HCT116 (cell line): ENCODE data around the gene HOXB8. TPM values are rescaled to one million over a fixed set of nuclear protein-coding genes. Genes with fewer than 3 reads are reported as not detected.

ENCODE experiments used
- ATAC-seq: fragments of 200-7000 bp; cut with Tn5 transposase; 2 replicates; pipeline ENCODE4 v1.9.1; 2020; ENCODE audit warnings: mild to moderate bottlenecking, moderate library complexity
- BruUV-seq: library from RNA; stranded (reverse); fragments of 400-500 nt; replicated peaks from 2 replicates; lab custom pipeline; 2021; lab: Mats Ljungman, UMichigan
- CTCF ChIA-PET: fragments of 300-600 bp; sonication (Branson Sonifier 250); formaldehyde crosslinking; loops from one replicate; lab custom pipeline; 2021; ENCODE audit warnings: antibody characterized with exemption; lab: Charles Lee
- POLR2A ChIA-PET: fragments of 300-600, 350-600 bp; sonication (Branson Sonifier 250); formaldehyde crosslinking; loops from one replicate; lab custom pipeline; 2021; ENCODE audit warnings: antibody characterized with exemption; lab: Charles Lee
- RAD21 ChIA-PET, 2 experiments: fragments of 300-600 bp; sonication (Branson Sonifier 250); formaldehyde crosslinking; loops; one replicate each; lab custom pipeline; 2023; ENCODE audit warnings: low total read pairs in 2 of 2; ENCODE audit not compliant: uncharacterized antibody in 2 of 2, unreplicated experiment in 2 of 2, low non-redundant PET in 1 of 2; lab: Charles Lee
- DNase-seq: peaks from one replicate; pipeline ENCODE4 v3.0.0-alpha.2; 2010; ENCODE audit warnings: low read depth, low spot score
- H2AFZ ChIP-seq: fragments of 200-600 bp; shearing (Covaris generic), sonication (generic); 2 replicates; pipeline ENCODE4 v1.6.1; 2017; ENCODE audit warnings: low read depth, mixed run types, mixed read lengths, antibody characterized with exemption, low read length; ENCODE audit not compliant: poor library complexity, severe bottlenecking
- H3K27ac ChIP-seq: 2 replicates; pipeline ENCODE4 v1.5.1; 2012; ENCODE audit warnings: low read depth, low read length
- H3K27me3 ChIP-seq: fragments of 200-600 bp; sonication (generic); 2 replicates; pipeline ENCODE4 v1.6.1; 2016; ENCODE audit warnings: mixed run types, low read length, mixed read lengths; ENCODE audit not compliant: insufficient read depth
- H3K36me3 ChIP-seq, 2 experiments: fragments of 200-500 bp in 1 of 2; fragments of 200-600 bp in 1 of 2; sonication (Bioruptor generic) in 1 of 2; sonication (generic) in 1 of 2; 2 replicates each; pipeline versions ENCODE4 v1.5.1 to v1.6.1; 2014 to 2016; ENCODE audit warnings: low read length in 2 of 2, inconsistent platforms in 1 of 2, mixed read lengths in 1 of 2, mixed run types in 1 of 2; ENCODE audit not compliant: insufficient read depth in 2 of 2, control insufficient read depth in 1 of 2
- H3K4me1 ChIP-seq, 2 experiments: fragments of 200-600 bp in 1 of 2; sonication (generic) in 1 of 2; 2 replicates each; pipeline versions ENCODE4 v1.5.1 to v1.6.1; 2012 to 2017; ENCODE audit warnings: low read length in 2 of 2, inconsistent platforms in 1 of 2, mild to moderate bottlenecking in 1 of 2, mixed read lengths in 1 of 2, mixed run types in 1 of 2, moderate library complexity in 1 of 2; ENCODE audit not compliant: insufficient read depth in 2 of 2, control insufficient read depth in 1 of 2
- H3K4me2 ChIP-seq: fragments of 200-600 bp; sonication (generic); 2 replicates; pipeline ENCODE4 v1.6.1; 2017; ENCODE audit warnings: mixed run types, low read length, mixed read lengths
- H3K4me3 ChIP-seq, 2 experiments: fragments of 200-600 bp in 1 of 2; sonication (generic) in 1 of 2; replicated peaks in 1 of 2; 2 replicates each; pipeline ENCODE4 v1.5.1; 2011 to 2016; ENCODE audit warnings: low read length in 2 of 2, control low read depth in 1 of 2, low read depth in 1 of 2, mild to moderate bottlenecking in 1 of 2, mixed read lengths in 1 of 2, mixed run types in 1 of 2
- H3K79me2 ChIP-seq: fragments of 200-600 bp; sonication (generic); 2 replicates; pipeline ENCODE4 v1.6.1; 2017; ENCODE audit warnings: mild to moderate bottlenecking, mixed run types, low read length, moderate library complexity, mixed read lengths; ENCODE audit not compliant: insufficient read depth
- H3K9ac ChIP-seq: fragments of 200-600 bp; sonication (generic); 2 replicates; pipeline ENCODE4 v1.6.1; 2016; ENCODE audit warnings: low read length, mixed read lengths
- H3K9me2 ChIP-seq: fragments of 200-600 bp; sonication (generic), shearing (Covaris generic); 2 replicates; pipeline ENCODE4 v1.6.1; 2017; ENCODE audit warnings: mixed run types, mild to moderate bottlenecking, moderate library complexity; ENCODE audit not compliant: insufficient read depth
- H3K9me3 ChIP-seq, 2 experiments: fragments of 200-500 bp in 1 of 2; fragments of 200-600 bp in 1 of 2; sonication (Bioruptor generic) in 1 of 2; sonication (generic) in 1 of 2; 2 replicates each; pipeline ENCODE4 v1.6.1; 2014 to 2017; ENCODE audit warnings: low read length in 2 of 2, mixed read lengths in 2 of 2, inconsistent platforms in 1 of 2, low read depth in 1 of 2, mild to moderate bottlenecking in 1 of 2, mixed run types in 1 of 2, moderate library complexity in 1 of 2; ENCODE audit not compliant: control insufficient read depth in 1 of 2, insufficient read depth in 1 of 2
- H4K20me1 ChIP-seq: fragments of 200-600 bp; sonication (generic), shearing (Covaris generic); 2 replicates; pipeline ENCODE4 v1.6.1; 2017; ENCODE audit warnings: mixed run types, mild to moderate bottlenecking, moderate library complexity; ENCODE audit not compliant: insufficient read depth
- CBX3 ChIP-seq: IDR thresholded peaks from 2 replicates; pipeline ENCODE4 v1.6.1; 2012; ENCODE audit warnings: low read depth
- EZH2 ChIP-seq: fragments of 200-600 bp; sonication (generic); IDR thresholded peaks from 2 replicates; pipeline ENCODE4 v1.6.1; 2017; ENCODE audit warnings: antibody characterized with exemption, mixed run types
- POLR2AphosphoS5 ChIP-seq: IDR thresholded peaks from 2 replicates; pipeline ENCODE4 v1.6.1; 2011; ENCODE audit warnings: mild to moderate bottlenecking, low read depth, low read length, moderate library complexity
- SIN3A ChIP-seq: IDR thresholded peaks from 2 replicates; pipeline ENCODE4 v1.6.1; 2012; ENCODE audit warnings: low read depth
- intact Hi-C: fragments of 100-400 bp; cut with micrococcal nuclease; formaldehyde crosslinking; loops from 2 replicates; pipeline ENCODE4 v1.10.0; 2022
- total RNA-seq: library from RNA; stranded (reverse); gene quantifications from one replicate; pipeline ENCODE4 v1.2.1, GENCODE V29; 2021; ENCODE audit not compliant: unreplicated experiment
- TF ChIP-seq, protein P1 (sequence below): IDR thresholded peaks from 2 replicates; pipeline ENCODE4 v1.6.1; 2011; ENCODE audit warnings: mild to moderate bottlenecking, low read length, moderate library complexity; ENCODE audit not compliant: insufficient replicate concordance; ENCODE audit errors: extremely low read depth
- TF ChIP-seq, protein P2 (sequence below): IDR thresholded peaks from 2 replicates; pipeline ENCODE4 v1.6.1; 2012

HOXB8 gene
- total RNA-seq, 1 experiment from 2014 or later: 44.7 TPM

DNA sequence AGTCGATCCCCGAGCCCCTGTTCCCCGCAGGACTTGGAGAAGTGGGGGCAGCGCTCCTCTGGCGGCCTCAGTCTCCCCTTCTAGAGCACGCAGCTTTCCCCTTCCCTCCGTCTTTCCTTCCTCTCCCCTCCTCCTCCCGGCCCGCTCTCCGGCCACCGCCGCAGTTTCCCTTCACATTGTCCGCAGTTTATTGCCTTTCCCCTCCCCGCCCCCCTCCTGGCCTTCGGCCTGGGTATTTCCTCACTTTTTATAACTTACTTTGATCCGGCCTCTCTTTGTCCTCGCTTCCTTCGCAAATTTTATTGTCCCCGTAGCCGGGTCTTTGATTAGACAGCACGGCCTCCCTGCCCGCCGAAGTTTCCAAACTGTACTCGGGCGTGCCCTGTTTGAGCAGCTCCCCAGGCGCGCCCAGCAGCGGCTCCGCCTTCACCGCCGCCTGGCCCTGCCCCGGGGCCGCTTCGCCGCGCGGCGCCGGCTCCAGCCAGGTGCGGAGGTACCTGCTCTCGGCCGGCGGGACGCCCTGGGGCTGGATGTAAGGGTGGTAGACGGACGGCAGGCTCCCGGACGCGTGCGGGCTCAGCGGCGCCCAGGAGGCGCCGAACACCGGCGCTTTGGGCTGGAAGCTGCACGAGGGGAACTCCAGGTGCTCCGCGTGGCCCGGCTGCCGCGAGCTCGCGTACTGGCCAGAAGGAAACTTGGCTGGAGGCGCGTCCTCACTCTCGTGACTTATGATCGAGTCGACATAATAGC lies 10.6 kb upstream of the HOXB8 start (continued):
- TF ChIP-seq, protein P1, sequence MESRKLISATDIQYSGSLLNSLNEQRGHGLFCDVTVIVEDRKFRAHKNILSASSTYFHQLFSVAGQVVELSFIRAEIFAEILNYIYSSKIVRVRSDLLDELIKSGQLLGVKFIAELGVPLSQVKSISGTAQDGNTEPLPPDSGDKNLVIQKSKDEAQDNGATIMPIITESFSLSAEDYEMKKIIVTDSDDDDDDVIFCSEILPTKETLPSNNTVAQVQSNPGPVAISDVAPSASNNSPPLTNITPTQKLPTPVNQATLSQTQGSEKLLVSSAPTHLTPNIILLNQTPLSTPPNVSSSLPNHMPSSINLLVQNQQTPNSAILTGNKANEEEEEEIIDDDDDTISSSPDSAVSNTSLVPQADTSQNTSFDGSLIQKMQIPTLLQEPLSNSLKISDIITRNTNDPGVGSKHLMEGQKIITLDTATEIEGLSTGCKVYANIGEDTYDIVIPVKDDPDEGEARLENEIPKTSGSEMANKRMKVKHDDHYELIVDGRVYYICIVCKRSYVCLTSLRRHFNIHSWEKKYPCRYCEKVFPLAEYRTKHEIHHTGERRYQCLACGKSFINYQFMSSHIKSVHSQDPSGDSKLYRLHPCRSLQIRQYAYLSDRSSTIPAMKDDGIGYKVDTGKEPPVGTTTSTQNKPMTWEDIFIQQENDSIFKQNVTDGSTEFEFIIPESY: no peak
- no peak for TF ChIP-seq POLR2AphosphoS5

DNA sequence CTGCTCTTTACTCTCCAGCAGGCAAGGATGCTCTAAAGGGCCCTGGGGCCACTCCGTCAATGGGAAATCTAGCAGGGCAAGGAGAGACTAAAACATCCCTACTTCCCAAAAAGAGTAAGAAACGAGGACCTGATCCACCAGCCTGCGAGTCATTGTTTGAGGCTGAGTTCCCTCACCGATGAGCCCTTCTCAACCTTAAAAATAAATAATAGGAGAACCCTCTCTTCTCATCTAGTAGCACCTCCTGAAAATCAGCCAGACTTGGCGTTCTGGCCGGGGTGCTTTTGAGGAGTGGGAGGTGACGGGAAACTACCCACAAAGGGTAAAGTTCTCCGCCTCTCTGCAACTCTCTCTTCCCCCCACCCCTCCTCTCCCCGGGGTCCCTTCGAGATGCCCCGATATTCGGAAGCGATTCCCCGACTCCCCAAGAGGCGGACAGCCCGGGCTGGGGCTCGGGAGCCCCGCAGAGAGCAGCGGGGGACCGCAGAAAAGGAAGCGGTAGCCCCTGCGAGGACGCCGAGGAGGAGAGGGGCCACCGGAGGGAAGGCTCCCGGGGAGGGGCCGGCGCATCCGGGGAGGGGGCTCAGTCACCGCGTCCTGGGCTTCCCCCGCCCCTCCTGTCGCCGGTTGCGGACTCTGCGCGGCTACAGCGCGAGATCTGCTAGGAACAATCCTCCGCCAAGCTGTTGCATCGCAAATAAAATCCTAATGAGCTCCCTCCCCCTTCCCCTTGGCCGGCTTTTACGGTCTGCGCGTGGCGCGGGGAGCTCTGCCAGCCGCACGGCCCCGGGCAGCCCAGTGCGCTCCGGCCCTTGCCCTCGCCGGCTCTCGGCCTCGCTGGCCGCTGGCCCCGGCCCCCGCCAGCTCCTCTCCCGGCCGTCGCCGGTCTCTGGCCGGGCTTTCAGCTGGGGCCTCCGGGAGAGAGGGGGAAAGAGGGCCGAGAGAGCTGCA lies 9.7 kb upstream of the HOXB8 start:
- ATAC-seq (peak; percentile 30), DNase-seq (no peak)
- Histone ChIP-seq H3K9me3 (no peaks in the 10 kb centered on the region), H3K27ac (peak overlapping the region; percentile 95), H3K9me2 (no peaks in the 10 kb centered on the region), H4K20me1 (no peaks in the 10 kb centered on the region), H3K4me3 (peak overlapping the region; percentile 81 to 86), H3K4me2 (peak overlapping the region; percentile 98), H2AFZ (peak overlapping the region; percentile 61), H3K79me2 (peaks cover 42% of the 10 kb centered on the region), H3K27me3 (no peaks in the 10 kb centered on the region), H3K36me3 (no peaks in the 10 kb centered on the region; a peak in 2 of 4 replicates), H3K9ac (peak overlapping the region; percentile 95), H3K4me1 (peaks cover 15 to 32% of the 10 kb centered on the region in 2 experiments)
- no TSS peak for BruUV-seq
- POLR2A ChIA-PET: interaction anchor here (0.6 to 2.2 kb wide), 7 partner anchors 7 to 364 kb away, joined by 3 to 11 read pairs (median 4); no protein-coding TSS in a partner anchor
- intact Hi-C loops: no loop called here
- RAD21 ChIA-PET: interaction anchor here in 1 of 2 experiments (1.5 kb wide), 1 partner anchor 254 kb away, joined by 5 read pairs; no protein-coding TSS in a partner anchor
- TF ChIP-seq, protein P2, sequence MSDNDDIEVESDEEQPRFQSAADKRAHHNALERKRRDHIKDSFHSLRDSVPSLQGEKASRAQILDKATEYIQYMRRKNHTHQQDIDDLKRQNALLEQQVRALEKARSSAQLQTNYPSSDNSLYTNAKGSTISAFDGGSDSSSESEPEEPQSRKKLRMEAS: 0 out of 2 replicates have a peak, but pooled peaks have one; percentile 42
- TF ChIP-seq SIN3A: no peak
- no peak for TF ChIP-seq EZH2
- TF ChIP-seq POLR2AphosphoS5: peak; percentile 81
- TF ChIP-seq CBX3: no peak
- CTCF ChIA-PET: interaction anchor here (0.9 to 1.7 kb wide), 7 partner anchors 7 to 600 kb away, joined by 3 to 12 read pairs (median 3); partner anchors contain the start of gene HOXB8
